ENCODE results near the gene RBX1. TPM values are rescaled to one million over a fixed set of nuclear protein-coding genes. Genes with fewer than 3 reads are reported as not detected.
"Not testable (repeated sequence)": the region's sequence is repeated elsewhere in the genome, so short reads cannot be mapped to it uniquely, and the experiment has no call there.

Gene RBX1
- 66.6 and 83.9 TPM in 2 replicates for total RNA-seq
- polyA plus RNA-seq (2012): 95.1 TPM

DNA sequence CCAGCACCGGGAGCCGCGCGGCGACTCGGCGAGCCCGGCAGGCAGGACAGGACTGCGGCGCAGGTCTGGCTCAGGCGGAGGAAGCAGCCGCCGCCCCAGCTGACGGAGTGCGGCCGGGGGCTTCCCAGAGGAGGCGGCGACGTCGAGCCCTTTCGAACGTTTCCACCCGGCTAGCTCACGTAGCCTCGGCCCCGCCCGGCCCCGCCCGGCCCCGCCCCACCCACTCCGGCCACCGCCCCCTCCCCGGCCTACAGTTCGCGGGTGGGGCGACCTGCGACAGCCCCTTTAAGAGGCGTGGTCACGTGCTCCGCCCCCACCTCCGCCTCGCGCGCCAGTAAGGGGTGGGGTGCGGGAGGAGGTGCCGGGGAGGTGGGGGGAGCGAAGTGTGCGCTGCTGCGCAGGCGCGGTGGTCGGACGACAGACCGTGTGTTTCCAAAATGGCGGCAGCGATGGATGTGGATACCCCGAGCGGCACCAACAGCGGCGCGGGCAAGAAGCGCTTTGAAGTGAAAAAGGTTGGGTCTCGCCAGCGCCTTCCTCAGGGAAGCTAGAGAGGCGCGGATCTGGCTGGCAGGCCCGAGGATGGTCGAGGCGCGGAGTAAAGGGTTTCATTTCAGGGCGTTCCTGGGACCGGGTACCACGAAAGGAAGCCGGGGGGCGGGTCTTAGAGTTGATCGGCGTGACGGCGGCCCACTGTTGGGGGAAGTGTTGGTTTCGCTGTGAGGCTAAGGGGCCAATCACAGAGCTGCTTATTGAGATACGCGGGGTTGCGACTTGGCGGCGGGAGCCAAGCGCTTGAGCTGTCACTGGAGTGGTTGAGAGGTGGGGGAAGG is at the start of gene RBX1:
RBX1 (plus strand) TSS at position 417 of the 833 bp plus-strand sequence; CDS start at position 438, 21 bp downstream.
- peak; percentile 99 for DNase-seq (ENCODE audit: low read depth)

DNA sequence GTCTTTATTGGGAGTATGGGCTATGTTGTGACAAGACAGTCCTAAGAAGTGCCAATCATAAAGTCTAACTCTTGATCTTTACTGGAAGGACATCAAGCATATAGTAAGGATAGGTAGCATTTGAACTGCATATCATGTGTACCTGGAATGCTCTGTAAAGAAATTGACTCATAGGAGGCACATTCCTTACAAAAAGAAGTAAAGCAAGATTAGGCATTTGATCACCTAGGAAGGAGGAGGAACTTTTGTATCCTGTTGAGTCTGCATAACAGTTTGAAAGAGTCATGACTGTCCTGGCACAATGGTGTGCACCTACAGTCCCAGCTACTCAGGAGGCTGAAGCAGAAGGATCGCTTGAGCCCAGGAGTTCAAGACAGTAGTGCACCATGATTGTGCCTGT is 47.1 kb upstream of the RBX1 start:
- DNase-seq (ENCODE audit: low read depth): no peak

DNA sequence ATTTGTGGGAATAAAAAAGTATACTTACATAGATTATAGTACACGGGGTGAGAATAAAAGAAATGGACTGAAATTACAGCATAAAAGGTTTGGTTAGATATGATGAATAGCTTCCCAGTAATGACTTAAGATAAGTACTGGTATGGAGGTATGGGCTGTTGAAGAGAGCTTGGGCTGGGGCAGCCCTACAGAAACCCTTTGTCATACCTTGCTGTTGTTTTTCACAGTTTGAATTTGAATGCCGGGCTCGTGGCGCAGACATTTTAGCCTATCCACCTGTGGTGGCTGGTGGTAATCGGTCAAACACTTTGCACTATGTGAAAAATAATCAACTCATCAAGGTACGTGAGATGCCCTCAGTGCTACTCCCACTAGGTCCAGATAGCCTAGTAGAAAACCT is 42.3 kb upstream of the RBX1 start:
- DNase-seq (ENCODE audit: low read depth): no peak

- DNase-seq (ENCODE audit: low read depth): peak; percentile 36
Observed at GRCh38 chr22:40911772-40912171, 39.4 kb upstream of the RBX1 start.

DNA sequence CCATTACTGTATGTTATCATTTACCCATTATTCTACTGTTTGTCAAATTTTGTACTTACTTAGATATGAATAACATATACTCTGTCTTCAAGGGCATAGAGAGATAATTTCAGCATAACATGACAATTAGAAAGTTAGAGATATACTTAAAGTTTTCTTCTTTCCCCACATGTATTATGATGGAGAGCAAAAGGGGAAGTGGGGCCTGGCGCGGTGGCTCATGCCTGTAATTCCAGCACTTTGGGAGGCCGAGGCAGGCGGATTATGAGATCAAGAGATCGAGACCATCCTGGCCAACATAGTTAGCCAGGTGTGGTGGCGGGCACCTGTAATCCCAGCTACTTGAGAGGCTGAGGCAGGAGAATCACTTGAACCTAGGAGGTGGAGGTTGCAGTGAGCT is 38.2 kb upstream of the RBX1 start:
- not testable (repeated sequence) for DNase-seq (ENCODE audit: low read depth)

- DNase-seq (ENCODE audit: low read depth): no peak
Observed at GRCh38 chr22:40919446-40919845, 31.7 kb upstream of the RBX1 start.

DNA sequence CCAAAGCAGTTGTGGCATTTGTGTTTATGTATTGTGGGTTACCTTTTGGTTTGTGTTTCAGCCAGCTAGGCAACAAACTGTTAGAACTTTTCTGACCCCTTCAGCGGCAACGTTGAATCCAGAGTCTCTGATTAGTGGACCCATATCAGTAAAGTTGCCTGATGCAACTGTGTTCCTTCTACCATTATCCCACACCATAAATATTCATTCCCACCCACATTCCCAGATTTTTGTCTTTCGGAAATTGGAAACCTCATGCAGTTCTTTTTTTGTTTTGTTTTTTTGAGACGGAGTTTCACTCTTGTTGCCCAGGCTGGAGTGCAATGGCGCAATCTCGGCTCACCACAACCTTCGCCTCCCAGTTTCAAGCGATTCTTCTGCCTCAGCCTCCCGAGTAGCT is 30.7 kb upstream of the RBX1 start:
- no peak for DNase-seq (ENCODE audit: low read depth)

DNA sequence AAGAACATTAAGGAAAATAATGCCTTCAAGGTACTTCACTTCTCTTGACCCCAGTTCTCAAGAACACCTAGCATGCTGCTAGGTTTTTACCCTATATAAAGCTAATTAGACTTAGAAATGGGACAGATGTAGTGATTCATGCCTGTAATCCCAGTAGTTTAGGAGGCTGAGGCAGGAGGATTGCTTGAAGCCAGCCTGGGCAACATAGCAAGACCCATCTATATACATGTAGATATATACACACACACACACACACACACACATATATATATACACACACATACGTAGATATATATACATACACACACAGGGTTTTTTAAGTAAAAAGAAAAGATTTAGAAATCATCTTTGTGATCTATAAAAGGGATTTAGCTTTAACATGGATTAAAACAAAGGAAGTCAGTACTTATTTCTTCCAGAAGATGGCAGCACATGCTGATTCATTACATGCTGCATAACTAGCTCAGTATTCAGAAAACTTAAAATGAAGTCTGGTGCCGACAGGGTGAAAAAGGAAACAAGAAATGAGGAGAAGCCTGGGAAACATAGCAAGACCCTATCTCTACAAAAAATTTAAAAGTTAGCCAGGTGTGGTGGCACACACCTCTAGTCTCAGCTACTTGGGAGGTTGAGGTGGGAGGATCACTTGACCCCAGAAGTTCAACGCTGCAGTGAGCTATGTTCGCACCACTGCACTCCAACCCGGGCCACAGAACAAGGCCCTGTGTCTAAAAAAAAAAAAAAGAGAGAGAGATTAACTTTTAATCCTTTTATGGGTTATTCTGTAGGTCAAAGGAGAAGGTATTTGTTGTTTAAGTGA is 28.5 kb upstream of the RBX1 start:
- DNase-seq (ENCODE audit: low read depth): peak; percentile 73

DNA sequence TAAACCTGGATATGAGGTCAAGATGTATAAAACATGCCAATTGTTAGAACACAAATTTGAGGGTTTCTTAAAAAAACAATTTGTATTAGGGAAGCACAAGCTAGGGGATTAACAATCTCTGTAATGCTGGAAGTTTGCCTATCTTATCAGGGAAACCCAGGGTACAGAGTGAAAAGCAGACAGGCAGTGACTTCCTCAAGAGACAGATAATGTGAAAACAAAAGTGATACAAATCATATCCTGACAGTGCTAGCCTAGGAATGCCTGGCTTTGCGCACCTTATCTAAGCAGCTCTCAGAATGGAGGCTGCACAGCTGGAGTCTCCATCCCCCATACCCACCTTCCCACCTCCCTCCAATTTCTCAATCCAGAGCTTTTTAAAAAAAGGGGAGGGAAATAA is 22.5 kb upstream of the RBX1 start:
- no peak for DNase-seq (ENCODE audit: low read depth)

GRCh38 chr22:40932396-40932795 is 18.8 kb upstream of the RBX1 start:
- no peak for DNase-seq (ENCODE audit: low read depth)

GRCh38 chr22:40939202-40939601 is 12.0 kb upstream of the RBX1 start:
- DNase-seq (ENCODE audit: low read depth): no peak

DNA sequence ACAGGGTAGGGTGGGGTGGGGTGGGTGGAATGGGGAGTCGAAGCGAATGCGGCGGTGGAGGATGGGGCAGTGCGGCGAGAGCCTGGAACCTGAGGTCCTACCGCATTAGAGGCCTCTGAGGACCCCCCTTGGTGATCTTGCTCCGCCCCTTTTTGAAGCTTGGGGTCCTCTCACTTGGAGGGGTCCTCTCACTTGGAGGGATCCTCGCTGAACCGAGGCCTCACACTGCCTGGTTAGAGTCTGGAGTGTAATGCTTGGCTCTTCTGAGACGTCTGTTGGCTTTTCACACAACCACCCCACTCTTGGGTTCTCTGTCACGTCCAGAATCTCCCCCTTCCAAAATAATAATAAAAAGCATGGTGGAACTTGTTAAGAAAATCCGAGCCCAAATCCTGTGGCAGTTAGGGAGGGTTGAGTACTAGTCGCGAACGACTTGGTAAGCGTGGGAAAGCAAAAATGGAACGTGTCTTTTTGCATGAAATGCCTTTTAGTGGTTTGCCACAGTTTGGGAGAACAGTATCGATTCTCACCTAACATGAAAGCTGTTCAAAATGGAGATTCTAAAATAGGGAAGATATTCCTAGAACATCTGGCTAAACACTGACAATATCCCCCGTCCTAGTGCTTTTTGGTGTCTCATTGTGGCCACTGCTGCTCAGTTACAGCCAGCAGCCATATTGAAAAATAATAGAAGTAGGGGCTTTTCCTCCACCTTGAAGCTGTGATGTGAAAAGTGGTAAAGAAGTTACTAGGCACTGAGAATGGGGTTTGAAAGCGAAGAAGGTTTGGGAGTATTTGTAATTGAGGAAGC is 822 bp downstream of the RBX1 start:
- peak; percentile 36 for DNase-seq (ENCODE audit: low read depth)

GRCh38 chr22:40953471-40953870 is 2.3 kb downstream of the RBX1 start:
- peak; percentile 83 for DNase-seq (ENCODE audit: low read depth)

DNA sequence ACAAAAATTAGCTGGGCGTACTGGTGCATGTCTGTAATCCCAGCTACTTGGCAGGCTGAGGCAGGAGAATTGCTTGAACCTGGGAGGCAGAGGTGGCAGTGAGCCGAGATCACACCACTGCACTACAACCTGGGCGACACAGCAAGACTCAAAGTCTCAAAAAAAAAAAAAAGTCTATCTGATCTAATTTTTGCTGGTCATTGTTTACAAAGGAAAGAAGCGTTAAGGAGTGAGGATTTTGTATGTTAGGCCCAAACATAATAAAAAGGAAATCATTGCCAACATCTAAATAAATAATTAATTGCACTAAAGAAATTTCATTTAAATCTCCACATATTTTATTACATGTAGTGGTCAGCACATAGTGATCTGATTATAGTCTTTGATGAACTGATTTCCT is 2.9 kb downstream of the RBX1 start:
- DNase-seq (ENCODE audit: low read depth): no peak

DNA sequence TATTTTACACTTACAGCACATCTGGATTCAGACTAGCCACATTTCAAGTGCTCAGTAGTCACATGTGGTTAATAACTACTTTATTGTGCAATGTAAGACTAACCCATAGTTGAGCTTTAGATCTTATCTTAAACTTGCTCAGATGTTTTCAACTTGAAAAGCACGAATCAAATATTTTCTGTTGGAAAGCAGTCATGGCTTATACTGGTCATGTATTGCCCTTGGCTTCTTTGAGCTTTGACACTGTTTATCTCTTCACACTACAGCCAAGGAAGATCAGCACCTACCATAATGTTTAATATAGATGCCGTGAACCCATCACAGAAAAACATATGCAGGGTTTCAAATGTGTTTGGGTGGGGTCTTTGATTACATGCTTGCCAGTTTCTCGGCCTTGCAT is 4.4 kb downstream of the RBX1 start:
- DNase-seq (ENCODE audit: low read depth): no peak

- no peak for DNase-seq (ENCODE audit: low read depth)
Observed at GRCh38 chr22:40957601-40958000, 6.4 kb downstream of the RBX1 start.

GRCh38 chr22:40958299-40958698 is 7.1 kb downstream of the RBX1 start:
- DNase-seq (ENCODE audit: low read depth): no peak

GRCh38 chr22:40960145-40960544 is 9.0 kb downstream of the RBX1 start:
- DNase-seq (ENCODE audit: low read depth): no peak

DNA sequence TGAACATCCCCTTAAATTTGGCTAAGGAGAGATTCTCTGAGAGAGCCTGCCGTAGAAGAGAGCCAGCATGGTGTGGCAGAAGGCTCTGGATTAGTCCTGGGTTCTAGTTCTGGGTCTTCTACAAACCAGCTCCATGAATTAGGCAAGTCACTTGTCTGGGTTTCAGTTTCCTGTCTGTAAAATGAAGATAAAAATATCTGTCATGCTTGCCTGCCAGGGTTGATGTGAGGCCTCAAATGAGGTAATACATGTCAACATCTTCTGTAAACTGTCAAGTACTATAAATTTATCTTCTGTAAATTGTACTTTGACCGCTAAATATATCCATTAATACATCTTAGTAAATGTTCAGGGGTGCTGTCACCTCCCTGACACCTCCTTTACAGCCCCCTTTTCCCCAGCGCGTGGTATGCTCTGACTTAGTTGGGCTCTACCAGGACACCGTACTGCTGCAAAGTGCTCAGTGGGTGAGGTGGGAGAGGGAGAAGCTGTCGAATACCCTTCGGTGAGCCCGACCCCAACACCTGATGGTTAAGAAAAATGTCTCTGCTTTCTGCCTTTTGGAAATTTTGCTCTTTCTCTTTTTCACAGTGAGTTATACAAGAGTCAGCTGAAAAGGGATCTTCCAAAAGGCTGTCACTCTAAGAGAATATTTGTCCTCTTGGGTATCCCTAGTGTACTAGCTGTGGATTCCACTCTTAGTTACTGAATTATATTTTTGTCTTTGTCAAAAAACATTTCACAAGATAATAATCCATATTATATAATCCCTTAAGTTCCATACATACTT is 15.0 kb downstream of the RBX1 start:
- DNase-seq (ENCODE audit: low read depth): no peak

DNA sequence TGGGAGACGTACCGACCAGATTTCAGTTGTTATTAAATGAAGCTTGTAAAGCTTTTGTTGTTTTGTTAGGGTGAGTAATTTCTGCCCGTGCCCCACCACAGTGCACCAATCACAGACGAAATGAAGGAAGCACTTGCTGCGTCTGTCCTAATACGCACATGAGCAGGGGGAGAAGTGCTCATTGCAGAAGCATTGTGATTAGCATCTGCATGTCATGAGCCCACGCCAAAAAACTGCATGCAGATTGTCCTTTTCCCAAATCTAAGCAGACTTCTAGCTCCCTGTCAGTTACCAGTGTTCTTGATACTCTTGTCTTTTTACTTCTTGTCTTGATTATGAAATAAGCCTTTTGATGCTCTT is 15.5 kb downstream of the RBX1 start:
- no peak for DNase-seq (ENCODE audit: low read depth)

Data from myocyte (in vitro differentiated cells).